ENCODE results near the gene OLA1.

Gene OLA1

DNA sequence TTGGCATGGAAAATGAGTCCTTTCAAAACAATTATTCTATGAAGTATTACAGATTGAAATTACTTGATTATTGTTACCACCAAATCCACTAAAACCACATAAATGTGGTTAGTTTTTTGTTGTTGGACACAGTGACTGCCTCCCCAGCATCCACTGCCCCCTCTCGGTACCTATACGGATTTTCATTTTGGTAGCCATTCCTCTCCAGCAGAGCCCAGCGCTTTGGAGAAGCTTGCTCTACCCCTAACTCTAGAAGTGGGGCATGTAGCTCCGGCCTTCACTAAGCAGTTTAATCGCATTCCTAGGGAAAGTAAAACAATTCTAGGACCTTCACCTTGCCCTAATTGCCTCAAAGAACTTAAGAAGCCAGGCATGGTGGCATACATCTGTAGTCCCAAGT lies 24.2 kb downstream of the OLA1 start:
- no peak for DNase-seq

DNA sequence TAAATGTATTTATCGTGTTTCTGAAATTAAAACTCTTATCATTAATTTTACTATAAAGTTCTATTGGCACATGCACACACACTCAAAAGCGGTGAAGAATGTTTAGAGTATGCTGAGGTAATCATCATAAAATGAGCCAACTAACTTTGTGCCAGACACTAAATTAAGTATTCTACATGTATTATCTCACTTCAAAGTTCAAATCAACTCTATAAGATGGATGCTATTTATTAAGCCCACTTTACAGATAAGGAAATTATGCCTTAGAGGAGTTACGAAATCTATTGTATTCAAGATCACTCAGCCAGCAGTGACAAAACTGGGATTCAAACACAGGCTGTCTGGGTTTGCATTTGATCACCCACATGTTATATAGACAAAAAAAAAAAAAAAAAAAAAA lies 24.9 kb downstream of the OLA1 start:
- DNase-seq = no peak

DNA sequence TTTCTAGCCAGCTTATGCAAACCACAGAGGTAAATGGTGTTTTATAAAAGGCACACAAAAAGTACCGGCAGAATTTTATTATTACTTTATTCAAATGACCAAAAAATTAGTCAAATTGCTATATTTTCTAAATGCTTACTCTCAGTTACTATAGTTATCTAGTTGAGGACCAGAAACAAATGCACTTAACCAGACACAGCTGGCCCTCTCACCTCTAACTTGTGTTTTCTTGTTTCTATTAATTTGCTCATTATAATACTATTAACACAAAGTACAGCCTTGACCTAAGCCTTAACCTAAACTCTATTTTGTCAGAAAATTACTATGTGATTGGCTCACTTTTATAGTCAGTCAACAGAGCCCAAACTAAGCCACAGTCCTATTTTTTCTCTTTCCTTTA lies 26.2 kb downstream of the OLA1 start:
- DNase-seq = no peak

DNA sequence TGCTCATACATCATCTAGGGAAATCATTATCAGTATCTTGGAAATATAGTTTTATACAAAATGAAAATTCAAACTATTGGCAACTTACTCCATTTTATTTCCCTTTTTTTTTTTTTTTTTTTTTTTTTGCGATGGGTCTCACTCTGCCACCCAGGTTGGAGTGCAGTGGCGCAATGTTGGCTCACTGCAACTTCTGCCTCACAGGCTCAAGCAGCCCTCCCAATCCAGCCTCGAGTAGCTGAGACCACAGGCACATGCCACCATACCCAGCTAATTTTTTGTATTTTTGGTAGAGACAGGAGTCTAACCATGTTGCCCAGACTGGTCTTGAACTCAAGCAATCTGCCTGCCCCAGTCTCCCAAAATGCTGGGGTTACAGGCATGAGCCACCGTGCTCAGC lies 29.0 kb downstream of the OLA1 start:
- DNase-seq = no peak

DNA sequence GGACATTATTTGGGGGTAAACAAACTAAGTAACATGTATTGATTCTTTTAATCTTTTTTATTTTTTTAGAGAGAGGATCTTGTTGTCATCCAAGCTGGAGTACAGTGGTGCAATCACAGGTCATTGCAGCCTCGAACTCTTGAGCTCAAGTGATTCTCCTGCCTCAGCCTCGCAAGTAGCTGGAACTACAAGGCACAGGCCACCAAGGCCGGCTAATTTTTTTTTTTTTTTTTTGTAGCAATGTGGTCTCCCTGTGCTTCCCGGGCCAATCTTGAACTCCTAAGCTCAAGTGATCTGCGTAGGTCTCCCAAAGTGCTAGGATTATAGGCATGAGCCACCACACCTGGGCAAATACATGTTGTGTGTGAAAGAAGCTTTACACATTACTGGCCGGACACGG lies 29.6 kb downstream of the OLA1 start:
- no peak for DNase-seq

DNA sequence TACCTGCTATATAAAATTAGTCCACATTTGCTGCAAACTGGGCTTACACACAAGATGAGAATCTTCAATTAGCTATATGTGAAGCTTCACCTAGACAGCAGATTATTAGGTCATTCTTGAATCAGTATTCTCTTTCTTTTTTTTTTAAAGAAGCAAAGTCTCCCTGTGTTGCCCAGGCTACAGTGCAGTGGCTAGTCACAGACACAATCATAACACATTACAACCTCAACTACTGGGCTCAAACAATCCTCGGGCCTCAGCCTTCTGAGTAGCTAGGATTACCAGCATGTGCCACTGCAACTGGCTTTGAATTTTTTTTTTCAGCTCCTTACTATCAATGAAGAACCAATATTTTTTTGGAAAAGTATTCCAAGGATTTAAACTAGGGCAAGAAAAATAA lies 30.5 kb downstream of the OLA1 start:
- DNase-seq = no peak

DNA sequence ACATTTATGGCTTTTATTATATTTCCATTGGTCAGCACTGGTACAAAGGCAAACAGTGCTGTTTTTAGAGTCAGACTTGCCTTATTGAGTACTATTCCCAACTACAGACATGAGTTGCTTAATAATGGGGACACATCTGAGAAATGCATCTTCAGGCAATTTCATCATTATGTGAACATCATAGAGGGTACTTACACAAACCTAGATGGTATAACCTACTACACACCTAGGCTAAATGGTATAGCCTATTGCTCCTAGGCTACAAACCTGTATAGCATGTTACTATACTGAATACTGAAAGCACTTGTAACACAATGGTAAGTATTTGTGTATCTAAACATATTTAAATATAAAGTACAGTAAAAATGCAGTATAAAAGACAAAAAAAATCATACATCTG lies 36.4 kb downstream of the OLA1 start:
- no peak for DNase-seq

DNA sequence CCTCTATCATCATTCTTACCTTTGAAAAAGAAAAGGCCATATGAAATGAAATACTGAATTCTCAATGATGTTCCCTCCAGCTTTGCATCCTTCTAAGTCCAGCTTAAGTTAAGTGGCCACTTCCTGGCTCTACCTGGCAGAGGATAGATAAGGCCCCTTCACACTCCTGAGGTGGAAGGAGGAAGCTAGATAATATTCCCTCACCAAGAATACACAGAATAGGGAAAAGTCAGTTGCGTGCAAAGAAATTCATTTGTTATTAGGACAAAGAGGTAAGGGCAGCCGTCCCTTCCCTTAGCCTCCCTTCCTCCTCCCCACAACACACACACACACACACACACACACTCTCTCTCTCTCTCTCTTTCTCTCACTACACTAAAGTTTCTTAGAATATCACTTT lies 37.5 kb downstream of the OLA1 start:
- no peak for DNase-seq

DNA sequence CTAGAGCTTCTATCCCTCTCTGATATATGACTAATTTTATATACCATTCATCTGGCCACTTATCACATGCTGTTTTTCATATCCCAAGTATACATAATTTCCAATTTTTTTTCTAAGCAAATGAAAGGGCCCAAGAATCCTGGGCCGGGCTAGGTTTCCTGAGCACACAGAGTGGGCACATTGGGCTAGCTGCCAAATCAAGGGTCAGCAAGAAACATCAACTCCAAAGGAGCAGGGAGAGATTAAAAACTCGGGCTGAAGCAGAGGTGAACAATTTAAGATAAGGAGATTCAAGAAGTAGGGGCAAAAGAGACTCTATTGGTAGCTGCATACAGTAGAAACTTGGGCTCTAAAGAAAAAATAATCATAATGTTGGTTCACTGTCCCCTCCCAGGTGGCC lies 39.0 kb downstream of the OLA1 start:
- no peak for DNase-seq

DNA sequence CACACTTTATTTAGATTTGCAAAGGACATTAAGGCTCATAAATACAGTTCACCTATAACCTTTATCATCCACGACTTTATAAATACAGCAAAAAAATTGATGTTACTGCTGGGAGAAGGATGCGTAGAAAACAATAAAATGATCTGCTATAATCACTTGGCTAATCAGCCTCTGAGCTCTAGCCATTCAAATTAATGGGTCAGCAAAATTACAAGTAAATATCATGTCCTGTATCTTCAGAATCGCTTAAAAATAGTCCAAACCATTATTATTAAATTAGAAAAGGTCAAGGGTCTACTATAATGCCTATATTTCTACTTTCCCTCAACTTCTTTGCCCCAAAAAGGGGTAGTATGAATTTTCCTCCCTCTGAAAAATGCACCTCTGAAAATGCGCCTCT lies 40.3 kb downstream of the OLA1 start:
- DNase-seq = no peak

DNA sequence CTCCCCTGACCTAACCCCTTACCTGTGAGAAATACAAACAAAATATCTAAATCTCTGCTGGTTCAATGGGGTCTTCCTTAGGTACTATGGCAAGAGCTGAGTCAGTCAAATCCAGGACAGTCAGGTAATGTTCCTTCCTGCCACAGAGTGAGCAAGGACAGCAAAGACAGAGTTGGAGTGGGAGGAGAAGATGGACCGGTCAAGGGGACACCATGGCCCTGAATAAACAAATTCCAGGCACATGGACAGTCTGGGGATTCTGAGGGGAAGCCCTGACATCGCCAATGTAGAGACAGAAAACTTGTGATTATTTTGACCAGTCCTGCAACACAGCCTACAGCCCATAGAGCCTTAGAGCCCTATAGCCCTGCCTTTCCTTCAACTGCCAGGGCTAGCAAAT lies 42.8 kb downstream of the OLA1 start:
- no peak for DNase-seq

DNA sequence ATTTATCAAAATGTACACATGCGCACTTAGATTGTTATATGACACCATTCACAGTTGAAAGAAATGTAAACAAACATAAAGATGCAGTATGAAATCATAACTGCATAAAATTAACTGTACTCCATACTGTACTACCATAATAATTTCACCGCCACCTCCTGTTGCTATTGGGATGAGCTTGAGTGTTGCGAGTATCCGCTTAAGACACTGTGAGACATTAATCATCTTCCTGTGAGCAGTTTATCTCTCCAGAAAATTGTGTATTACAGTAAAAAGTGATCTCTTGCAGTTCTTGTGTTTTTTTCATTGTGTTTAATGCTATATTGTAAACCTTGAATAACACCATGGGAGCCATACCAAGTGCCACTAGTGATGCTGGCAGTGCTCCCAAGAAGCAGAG lies 46.1 kb downstream of the OLA1 start:
- no peak for DNase-seq

DNA sequence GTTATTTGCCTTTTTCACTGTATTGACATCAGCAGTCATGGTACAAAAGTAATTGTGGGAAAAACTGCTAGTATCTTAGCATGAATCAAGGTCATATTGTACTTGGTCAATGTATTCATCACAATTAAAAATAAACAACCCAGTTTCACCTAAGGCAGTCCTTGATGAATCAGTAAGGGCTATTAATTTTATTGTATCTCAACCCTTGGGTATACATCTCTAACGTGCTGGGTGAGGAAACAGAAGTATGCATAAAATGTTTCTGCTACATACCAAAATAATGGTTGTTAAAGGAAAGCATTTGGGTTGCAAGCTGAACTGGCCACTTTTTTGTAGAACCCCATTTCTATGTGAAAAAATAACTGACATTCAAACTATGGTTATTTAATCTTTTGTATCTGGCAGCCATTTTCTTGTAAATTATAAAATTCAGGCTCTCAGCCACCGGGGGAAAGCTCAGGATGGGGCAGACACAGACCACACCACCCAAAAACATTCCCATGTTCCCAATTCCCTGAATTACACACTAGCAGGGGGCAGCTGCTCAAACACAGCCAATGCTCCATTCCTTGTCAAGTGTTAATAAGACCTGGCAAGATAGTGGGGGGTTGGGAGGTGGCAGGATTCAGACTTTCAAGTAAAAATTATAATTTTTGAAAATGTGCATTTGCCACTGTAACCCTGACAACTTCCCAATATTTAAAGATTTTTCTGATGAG lies 49.3 kb downstream of the OLA1 start:
- DNase-seq = no peak

DNA sequence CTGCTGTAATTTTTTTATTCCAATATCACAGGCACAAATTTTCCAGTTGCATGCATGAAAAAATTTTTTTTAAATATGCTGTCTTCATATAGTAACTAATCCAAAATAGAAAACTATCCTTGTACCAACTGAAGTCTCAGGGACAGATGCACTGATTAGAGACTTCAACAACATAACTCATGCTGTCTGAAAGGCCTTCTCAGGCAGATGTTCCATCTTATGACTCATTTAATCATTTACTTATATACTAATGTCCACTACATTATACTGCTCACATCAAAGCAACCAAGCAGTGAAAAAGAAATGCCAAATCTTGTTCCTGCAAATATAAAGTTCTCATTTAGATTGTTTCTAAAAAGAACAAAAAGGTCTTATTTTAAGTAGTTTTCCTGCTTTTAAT lies 53.1 kb downstream of the OLA1 start:
- DNase-seq = no peak

DNA sequence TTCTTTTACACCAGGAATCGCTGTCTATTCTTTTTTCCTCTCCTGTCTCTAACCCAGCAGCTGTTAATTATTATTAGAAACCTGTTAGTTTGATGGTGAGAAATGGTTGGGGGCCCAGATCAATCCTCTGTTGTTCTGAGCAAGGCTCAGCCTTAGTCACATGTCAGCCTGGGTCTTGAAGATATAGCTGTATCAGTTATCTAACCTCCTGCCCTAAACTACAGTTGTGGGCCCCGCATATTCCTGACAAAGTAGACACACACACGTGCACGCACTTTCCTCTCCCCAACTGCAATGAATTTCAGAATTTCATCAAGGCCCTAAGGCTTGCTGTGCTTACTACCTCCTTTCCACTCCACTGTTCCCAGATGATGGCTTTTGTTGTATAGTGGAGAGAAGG lies 54.6 kb downstream of the OLA1 start:
- no peak for DNase-seq

DNA sequence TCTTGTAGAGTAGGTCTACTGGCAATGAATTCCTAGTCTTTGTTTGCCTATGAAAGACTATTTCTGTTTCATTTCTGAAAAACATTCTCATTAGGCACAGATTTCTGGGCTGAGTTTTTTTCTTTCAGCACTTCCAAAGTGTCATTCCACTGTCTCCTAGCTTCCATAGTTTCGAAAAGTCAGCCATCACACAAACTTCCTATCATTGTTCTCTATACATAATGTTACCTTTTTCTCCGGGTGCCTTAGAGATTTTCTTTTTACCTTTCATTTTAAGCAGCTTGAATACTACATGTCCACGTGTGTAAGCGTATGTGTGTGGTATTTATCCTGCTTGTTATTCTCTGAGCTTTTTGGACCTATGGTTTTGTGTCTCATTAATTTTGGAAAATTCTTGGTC lies 55.7 kb downstream of the OLA1 start:
- DNase-seq = no peak

DNA sequence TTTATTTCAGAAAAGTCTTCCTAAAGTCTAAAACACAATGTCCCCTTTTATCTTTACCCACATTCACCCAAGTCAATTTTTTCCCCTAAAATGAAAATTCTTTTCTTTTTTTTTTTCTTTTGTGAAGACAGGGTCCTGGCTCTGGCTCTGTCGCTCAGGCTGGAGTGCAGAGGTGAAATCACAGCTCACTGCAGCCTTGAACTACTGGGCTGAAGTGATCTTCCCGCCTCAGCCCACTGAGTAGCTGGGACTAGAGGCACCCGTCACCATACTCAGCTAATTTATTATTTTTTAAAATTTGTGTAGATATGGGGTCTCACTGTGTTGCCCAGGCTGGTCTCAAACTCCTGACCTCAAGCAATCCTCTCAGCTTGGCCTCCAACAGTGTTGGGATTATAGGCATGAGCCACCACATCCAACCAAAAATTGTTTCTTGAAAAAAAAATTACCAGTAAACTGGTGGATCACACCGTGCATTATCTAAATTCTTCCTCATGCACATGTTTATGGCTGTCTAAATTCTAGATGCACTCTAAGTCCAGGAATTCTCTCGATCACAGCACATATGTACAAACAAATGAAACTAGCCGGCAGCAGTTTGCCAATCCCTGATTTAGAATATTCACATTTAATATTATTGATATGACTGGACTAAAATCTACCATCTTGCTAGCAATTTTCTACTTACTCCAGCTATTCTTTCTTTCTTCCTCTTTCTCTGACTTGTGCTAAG lies 56.8 kb downstream of the OLA1 start:
- DNase-seq = no peak

DNA sequence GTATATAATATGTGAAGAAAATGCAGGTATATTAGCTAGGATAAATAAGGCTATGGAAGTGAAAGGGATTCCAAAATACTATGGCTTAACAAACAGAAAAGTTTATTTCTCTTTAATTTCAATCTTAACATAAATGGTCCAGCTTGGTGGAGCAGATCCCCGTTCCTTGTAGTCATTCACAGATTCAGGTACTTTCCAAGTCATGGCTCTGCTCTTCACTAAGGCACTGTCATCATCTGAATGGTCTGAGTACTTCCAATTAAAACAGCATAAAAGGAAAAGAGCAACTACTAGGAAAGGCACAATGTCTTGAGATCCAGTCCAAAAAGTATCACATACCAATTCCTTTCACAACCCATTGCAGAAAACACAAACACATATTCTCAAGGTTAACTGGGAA lies 63.4 kb downstream of the OLA1 start:
- DNase-seq = no peak

DNA sequence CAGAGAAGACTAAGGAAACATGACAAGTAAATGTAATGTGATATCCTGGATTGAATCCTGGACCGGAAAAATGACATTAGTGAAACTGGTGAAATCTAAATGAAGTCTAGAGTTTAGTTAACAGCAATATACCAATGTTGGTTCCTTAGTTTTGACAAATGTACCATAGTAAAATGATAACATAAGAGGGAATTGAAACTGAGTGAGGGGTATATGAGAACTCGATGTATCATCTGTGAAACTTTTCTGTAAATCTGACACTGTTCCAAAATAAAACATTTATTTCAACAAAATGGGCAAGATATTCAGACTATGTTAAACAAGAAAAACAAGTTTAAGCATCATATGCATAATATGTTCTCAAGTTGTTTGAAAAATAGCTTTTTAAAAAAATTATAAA lies 63.8 kb downstream of the OLA1 start:
- DNase-seq = no peak

DNA sequence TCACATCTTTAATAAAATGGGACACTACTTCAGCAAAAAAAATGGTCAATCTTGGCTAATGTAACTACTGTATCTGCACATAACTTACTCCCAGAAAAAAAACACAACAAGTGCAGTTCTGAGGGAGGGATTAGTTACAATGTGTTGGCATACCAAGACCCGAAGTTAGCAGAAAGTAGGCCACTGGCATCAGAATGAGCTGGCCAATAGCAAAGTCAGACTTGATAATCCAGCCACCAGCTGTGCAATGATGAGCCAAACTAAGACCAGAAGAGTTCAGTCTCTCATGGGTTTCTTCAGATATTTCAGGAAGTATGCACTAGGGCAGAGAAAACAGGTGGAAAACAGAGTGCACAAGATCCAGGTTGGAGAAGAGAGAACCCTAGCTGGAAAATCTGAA lies 65.3 kb downstream of the OLA1 start:
- no peak for DNase-seq

DNA sequence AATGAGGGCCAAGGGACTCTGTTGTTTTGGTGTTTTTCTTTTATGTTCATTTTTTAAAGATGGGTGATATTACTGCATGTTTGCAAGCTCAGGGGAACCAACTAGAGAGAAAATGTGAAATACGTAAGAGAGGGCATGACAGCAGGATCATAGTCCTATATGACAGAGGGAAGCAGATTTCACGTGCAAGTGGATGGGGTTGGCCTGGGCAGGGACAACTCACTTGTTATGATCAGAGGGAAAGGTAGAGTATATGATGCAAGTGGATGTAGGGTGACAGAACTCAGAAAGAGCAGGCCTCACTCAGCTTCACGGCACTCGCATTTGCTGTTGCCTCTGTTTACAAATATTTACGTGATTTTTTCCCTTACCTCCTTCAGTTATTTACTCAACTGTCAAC lies 67.0 kb downstream of the OLA1 start:
- DNase-seq = no peak

DNA sequence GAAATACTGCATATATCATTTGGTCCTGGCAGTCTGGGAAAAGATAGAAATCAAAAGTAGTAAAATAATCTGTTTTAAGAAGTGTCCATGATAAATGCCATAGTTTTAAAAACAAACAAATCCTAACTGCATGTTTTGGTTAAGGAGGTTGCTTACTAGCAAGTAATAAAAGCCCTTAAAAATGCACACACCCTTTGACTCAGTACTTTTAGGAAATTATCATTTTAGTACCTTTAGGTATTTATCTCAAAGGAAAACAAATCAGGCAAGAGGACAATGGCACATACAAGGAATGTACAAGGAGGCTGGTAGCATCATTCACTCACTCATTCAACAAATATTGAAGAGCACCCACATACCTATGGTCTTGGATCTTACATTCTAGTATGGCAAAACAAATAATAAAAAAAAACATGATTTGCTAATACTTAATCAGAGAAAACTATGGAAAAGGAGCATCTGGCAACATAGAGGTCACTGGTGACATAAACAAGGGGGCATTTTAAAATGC lies 67.6 kb downstream of the OLA1 start:
- no peak for DNase-seq

DNA sequence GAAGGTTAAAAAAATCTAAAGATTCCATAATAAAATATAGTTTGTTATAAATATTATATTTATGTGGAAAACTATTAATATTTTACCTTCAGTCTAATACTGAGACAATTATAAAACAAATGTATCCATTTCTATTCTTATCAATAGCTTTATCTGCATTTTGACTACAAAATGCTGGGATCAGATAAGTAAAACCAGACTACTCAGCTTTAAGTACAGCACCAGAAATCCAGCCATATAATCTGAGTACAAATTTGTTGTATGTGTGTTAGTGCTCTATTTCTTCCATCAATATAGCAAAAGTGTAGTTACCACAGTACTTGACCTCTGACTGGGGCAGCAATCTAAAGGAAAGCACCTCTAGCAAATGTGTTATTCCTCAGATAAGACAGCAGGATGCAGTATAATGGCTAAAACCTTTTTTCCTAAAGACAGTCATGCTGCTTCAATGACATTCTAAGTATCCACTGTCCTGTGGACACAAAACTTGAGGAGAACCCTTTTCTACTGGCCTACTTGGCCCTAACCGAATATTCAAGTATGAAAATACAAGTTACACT lies 68.1 kb downstream of the OLA1 start:
- DNase-seq = no peak

DNA sequence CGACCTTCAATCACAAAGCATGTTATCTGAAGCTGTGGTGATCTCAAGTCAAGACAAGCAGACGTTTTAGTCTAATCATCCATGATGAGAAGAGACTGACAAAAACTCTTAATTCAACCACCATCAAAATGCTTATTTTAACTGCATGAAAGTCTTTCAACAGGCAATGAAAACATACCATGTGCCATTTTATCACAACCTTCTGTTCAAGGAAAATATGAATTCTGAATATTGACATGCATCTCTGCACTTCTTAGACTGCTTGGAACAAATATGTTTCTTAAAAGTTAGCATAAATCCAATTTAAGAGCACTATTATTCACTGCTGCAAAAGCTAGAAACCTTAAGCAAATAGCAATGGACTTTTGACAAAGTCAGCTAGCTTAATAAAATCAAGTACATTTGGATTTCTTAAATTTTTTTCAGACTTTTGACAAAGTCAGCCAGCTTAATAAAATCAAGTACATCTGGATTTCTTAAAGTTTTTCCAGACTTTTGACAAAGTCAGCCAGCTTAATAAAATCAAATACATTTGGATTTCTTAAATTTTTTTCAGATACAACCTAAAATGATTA lies 70.9 kb downstream of the OLA1 start:
- no peak for DNase-seq

Data from CD4-positive, alpha-beta T cell treated with Interleukin-1 beta for 1 hour (primary cell).